Caki2 (cell line): Measurements from ENCODE around the gene NUBPL. TPM values are rescaled to one million over a fixed set of nuclear protein-coding genes. Genes with fewer than 3 reads are reported as not detected.
"Not testable (repeated sequence)": the region's sequence is repeated elsewhere in the genome, so short reads cannot be mapped to it uniquely, and the experiment has no call there.

Source experiments
- DNase-seq: peaks from one replicate; pipeline ENCODE4 v3.0.0-alpha.2; 2015; ENCODE audit warnings: low read depth
- in situ Hi-C: cut with HindIII; loops from 2 replicates; pipeline ENCODE4 v1.10.0; 2016; ENCODE audit warnings: low sequenced_read_pairs, low pct_unique_long_range_greater_than_20kb, mixed read lengths
- total RNA-seq: library from RNA; depleted of rRNA; stranded (reverse); fragments of >200 nt; shearing (Covaris generic); gene quantifications from 2 replicates; pipeline ENCODE4 v1.2.3, GENCODE V29; 2014; ENCODE audit warnings: low replicate concordance

The NUBPL gene
- total RNA-seq, 1 experiment from 2014 or later = 8.0 TPM

GRCh38 chr14:31703056-31703455 is 141.9 kb downstream of the NUBPL start:
- in situ Hi-C loops = no loop called here
- no peak for DNase-seq

- in situ Hi-C loops = no loop called here
- DNase-seq = no peak
These were observed 144.5 kb downstream of the NUBPL start for GRCh38 chr14:31705731-31706130.

DNA sequence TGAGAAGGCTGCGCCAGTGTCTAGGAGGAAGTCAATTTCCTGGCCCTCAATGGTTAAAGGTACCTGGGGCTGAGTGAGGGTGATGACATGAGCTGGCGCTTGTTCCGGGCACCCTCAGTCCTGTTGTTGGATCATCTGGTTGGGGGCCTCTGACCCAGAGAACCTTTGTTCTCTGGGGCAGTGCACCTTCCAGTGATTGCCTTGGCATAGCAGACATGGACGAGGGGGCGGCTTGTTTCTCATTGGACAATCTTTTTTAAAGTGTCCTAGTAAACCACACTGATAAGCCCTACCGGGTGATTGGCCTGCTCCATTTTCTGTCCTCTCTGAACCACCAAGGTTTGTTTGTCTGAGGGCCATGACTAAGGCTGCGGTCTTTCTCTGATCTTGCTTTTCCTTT is 147.5 kb downstream of the NUBPL start:
- DNase-seq, in situ Hi-C loops: not testable (repeated sequence)

DNA sequence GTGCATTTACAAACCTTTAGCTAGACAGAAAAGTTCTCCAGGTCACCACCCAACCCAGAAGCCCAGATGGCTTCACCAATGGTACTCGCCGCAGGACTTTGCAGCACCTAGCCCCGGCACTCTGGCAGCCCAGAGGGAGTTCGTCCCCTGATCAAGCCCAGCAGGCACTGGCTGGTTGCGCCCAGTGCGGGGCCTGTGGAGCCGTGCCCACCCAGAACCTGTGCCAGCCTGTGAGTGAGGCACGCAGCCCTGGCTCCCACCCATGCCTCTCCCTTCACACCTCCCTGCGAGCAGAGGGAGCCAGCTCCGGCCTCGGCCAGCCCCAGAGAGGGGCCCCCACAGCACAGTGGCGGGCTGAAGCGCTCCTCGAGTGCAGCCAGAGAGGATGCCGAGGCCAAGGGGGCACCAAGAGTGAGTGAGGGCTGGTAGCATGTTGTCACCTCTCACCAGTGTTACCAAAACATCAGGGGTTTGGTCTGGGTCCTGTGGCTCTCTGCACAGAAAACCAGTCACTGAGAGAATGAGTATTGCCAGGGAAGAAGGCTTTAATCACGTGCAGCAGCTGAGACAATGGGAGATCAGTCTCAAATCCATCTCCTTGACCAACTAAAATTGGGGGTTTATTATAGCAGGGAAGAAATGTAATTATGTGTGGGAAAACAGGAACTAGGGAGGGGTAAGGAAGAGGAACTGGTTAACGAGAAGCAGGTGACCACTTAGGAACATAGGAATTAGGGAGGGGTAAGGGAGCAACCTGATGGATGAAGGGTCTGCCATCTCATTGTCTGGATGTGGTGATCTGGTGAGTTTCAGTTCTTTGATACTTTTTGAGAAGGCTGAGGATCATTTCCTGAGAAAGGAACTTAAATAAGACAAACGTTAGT is 151.3 kb downstream of the NUBPL start:
- in situ Hi-C loops = no loop called here

DNA sequence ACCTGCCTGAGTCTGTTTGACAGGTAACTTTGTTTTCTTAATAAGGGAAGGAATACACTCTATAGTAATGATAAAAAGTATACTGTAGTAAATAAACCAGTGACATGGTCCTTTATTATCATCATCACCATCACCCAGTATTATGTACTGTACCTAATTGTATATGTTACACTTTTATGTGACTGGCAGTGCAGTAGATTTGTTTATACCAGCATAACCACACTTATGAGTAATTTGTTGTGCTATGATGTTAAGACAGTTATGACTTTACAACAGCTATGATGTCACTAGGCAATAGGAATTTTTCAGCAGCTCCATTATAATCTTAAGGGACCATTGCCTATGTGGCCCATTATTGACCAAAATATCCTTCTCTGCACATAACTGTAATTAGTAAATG is 155.0 kb downstream of the NUBPL start:
- no peak for DNase-seq
- in situ Hi-C loops = no loop called here

More for the DNA sequence above, 151.3 kb downstream of the NUBPL start:
- DNase-seq = no peak

DNA sequence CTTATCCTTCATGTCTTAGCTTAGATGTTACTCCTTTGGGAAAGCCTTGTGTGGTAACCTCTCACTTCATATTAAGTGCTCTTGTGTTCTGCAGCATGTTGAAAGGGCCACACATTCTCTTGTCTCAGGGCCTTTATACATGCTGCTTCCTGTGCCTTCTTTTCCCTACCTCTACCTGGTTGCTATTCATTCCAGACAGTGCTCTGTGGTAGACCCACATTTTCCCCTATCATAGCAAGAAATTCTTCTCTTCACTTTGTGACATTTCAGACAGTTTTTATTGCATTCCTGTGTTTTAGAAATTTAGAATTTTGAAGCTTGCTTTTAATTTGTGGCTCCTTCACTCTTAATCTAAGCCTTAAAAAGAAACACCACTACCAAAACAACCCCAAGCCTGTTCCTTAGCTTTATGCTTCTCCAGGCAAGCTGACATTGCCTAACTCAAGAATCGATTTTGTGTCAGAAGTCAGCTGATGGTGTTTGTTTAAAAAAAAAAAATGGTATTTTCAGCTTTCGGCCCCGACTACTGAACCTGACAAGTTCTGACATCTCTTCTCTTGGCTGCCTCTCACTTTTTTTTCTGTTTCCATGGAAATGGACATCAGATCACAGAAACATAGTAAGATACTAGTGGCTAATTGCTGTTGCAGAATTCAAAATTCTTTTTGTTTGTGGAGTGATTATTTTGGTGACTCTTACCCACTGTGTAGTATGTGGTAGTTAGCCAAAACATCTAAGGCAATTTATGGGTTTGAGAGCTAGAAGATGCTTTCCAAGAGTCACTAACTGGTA is 156.3 kb downstream of the NUBPL start:
- no peak for DNase-seq
- in situ Hi-C loops = no loop called here

GRCh38 chr14:31718585-31718984 is 157.4 kb downstream of the NUBPL start:
- in situ Hi-C loops = no loop called here
- no peak for DNase-seq

GRCh38 chr14:31718985-31719384 is 157.8 kb downstream of the NUBPL start:
- in situ Hi-C loops = no loop called here
- DNase-seq = no peak

DNA sequence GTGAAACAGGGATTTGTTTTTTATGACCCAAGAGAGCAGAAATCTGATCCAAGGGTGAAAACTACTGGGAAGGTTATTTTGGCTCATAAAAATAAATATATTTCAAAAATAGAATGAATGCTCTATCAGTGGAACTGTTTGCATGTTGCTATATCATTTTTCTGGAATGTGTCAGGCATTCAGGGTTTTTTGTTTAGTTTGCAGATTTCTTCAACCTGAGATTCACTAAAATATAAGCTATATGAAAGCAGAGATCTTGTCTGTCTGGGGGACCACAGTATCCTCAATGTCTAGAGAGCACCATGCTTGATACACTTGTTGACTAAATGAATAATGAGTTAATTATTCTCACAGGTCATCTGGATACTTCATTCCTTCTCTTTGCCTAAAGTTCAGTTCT is 165.1 kb downstream of the NUBPL start:
- DNase-seq = no peak
- in situ Hi-C loops = no loop called here

DNA sequence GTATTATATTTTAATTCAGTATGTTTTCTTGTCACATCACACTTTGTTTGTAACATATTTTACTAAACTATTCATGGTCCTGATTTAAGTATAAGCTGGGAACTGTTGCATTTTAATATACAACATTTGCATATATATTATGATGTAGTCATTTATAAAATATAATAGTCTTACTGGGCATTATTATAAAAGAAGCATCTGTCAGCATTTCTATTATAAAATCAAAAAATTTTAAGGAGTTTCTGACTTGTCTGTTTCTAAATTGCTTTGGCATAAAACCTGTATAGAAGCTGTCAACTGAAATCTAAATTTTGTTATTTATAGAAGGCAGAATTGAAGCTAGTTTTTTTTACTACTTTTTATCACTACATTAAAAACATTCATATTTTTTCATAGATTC is 166.6 kb downstream of the NUBPL start:
- no peak for DNase-seq
- in situ Hi-C loops = no loop called here

DNA sequence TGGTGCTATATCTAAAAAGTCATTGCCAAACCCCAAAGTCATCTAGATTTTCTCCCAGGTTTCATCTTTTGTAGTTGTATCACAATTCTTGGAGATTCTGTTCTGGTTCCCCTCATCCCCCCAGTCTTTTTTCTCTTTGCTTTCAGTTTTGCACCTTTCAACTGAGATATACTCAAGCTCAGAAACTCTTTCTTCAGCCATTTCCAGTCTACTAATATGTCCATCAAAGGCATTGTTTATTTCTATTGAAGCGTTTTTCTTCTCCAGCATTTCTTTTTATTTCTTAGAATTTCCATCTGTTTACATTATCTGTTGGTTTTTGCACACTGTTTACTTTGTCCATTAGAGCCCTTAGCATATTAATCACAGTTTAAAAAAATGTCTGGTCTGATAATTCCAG is 179.5 kb downstream of the NUBPL start:
- no peak for DNase-seq
- in situ Hi-C loops = no loop called here

- in situ Hi-C loops = no loop called here
- DNase-seq = no peak
These were observed 184.5 kb downstream of the NUBPL start for GRCh38 chr14:31745741-31746140.

- DNase-seq = no peak
- in situ Hi-C loops = no loop called here
These were observed 185.1 kb downstream of the NUBPL start for GRCh38 chr14:31746326-31746725.

DNA sequence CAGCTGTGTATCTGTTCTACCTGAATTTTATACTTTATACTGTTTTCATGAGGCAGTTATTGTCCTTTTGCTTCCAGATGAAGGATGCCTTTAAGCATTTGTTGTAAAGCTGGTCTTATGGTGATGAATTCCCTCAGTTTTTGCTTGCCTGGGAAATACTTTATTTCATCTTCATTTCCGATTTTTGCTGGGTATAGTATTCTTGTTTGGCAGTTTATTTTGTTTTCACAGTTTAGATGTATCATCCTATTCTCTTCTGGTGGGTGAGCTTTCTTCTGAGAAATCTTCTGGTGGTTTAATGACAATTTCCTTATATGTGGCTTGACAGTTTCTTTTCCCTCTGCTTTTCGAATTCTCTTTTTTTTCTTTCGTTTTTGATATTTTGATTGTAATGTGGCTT is 188.1 kb downstream of the NUBPL start:
- DNase-seq = no peak
- in situ Hi-C loops = no loop called here

DNA sequence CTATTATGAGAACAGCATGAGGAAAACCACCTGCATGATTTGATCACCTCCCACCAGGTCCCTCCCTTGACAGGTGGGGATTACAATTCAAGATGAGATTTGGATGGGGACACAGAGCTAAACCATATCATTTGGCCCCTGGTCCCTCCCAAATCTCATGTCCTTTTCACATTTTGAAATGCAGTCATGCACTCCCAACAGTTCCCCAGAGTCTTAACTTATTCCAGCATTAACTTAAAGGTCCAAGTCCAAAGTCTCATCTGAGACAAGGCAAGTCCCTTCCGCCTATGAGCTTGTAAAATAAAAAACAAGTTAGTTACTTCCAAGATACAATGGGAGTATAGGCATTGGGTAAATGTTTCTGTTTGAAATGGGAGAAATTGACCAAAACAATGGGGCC is 189.8 kb downstream of the NUBPL start:
- in situ Hi-C loops = not testable (repeated sequence)

DNA sequence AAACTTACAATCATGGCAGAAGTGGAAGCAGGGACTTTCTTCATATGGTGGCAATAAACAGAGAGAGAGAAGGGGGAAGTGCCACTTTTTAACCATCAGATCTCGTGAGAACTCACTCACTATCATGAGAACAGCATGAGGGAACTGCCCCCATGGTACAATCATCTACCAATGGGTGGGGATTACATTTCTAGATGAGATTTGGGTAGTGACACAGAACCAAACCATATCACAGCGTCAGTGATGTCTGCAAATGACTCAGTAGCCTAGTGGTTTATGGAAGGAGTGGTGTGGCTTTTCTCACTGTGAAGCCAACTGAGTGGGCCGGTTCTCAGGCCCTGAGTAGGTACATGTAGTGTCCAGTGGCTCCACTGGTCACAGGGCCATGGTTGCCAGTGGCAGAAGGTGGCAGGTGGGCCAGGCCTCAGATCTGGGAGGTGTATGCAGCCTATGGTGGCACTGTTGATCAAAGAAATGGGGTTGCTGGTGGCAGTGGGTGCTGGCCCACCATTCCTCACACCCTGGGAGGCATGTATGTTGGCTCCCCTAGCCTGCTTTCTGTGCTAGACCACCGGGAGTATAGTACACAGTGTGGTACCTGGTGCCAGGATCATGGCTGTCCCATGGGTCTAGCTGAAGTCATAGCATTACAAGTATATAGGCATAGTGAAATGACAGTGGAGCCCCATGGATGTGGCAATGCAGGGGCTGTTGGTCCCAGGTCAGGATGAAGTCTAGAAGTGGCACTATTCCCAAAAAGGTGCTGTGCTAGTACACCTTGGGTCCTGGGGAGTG is 191.9 kb downstream of the NUBPL start:
- in situ Hi-C loops = no loop called here
- DNase-seq = no peak

More for the DNA sequence above, 189.8 kb downstream of the NUBPL start:
- not testable (repeated sequence) for DNase-seq

- in situ Hi-C loops = no loop called here
- no peak for DNase-seq
These were observed 197.7 kb downstream of the NUBPL start for GRCh38 chr14:31758941-31759340.

DNA sequence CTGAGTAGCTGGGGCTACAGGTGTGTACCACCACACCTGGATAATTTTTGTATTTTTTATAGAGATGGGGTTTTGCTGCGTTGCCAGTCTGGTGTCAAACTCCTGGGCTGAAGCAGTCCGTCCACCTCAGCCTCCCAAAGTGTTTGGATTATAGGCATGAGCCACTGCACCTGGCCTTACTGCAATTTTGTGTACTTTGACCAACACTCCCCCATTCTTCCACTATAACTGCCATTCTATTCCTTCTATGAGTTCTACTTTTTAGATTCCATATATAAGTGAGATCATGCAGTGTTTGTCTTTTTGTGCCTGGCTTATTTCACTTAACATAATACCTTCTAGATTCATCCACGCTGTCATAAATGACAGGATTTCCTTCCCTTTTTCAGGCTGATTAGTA is 199.1 kb downstream of the NUBPL start:
- in situ Hi-C loops = no loop called here
- no peak for DNase-seq

- DNase-seq = no peak
- in situ Hi-C loops = no loop called here
These were observed 200.1 kb downstream of the NUBPL start for GRCh38 chr14:31761325-31761724.
